PC-9 (cell line): ENCODE data around the gene PIAS1. TPM values are rescaled to one million over a fixed set of nuclear protein-coding genes. Genes with fewer than 3 reads are reported as not detected.

ENCODE experiments used
- BruUV-seq: library from RNA; stranded (reverse); fragments of 400-500 nt; replicated peaks from 2 replicates; lab custom pipeline; 2021; lab: Mats Ljungman, UMichigan
- CTCF ChIA-PET: fragments of 300-600 bp; sonication (Branson Sonifier 250); formaldehyde crosslinking; loops from one replicate; lab custom pipeline; 2022; ENCODE audit warnings: antibody characterized with exemption; lab: Charles Lee
- POLR2A ChIA-PET: fragments of 300-600 bp; sonication (Branson Sonifier 250); formaldehyde crosslinking; loops from one replicate; lab custom pipeline; 2022; ENCODE audit warnings: antibody characterized with exemption; ENCODE audit not compliant: unreplicated experiment; lab: Charles Lee
- DNase-seq, 2 experiments: peaks; one replicate each; pipeline versions ENCODE4 v3.0.0 to v3.0.0-alpha.2; 2015 to 2022; ENCODE audit warnings: mixed read lengths in 1 of 2
- H2AFZ ChIP-seq: fragments of 200-600 bp; sonication (generic); 2 replicates; pipeline ENCODE4 v1.8.1; 2017; ENCODE audit warnings: antibody characterized with exemption
- H3F3A ChIP-seq: fragments of 200-600 bp; sonication (generic); 2 replicates; pipeline ENCODE4 v1.8.1; 2017; ENCODE audit warnings: antibody characterized with exemption, mild to moderate bottlenecking, low read depth; ENCODE audit not compliant: insufficient read depth
- H3K27ac ChIP-seq: fragments of 200-600 bp; sonication (generic); 2 replicates; pipeline ENCODE4 v1.6.1; 2016; ENCODE audit warnings: mixed run types
- H3K27me3 ChIP-seq: fragments of 200-600 bp; sonication (generic); 2 replicates; pipeline ENCODE4 v1.6.1; 2016; ENCODE audit warnings: low read depth, mixed run types; ENCODE audit not compliant: insufficient read depth
- H3K36me3 ChIP-seq: fragments of 200-600 bp; sonication (generic); 2 replicates; pipeline ENCODE4 v1.6.1; 2016; ENCODE audit warnings: low read depth, mixed run types
- H3K4me1 ChIP-seq: fragments of 200-600 bp; sonication (generic); replicated peaks from 2 replicates; pipeline ENCODE4 v1.6.1; 2016; ENCODE audit warnings: mixed run types; ENCODE audit not compliant: insufficient read depth
- H3K4me2 ChIP-seq: fragments of 200-600 bp; sonication (generic); 2 replicates; pipeline ENCODE4 v1.6.1; 2017; ENCODE audit warnings: mixed run types
- H3K4me3 ChIP-seq: fragments of 200-600 bp; sonication (generic); 2 replicates; pipeline ENCODE4 v1.6.1; 2016; ENCODE audit warnings: mixed run types
- H3K79me2 ChIP-seq: fragments of 200-600 bp; sonication (generic); 2 replicates; pipeline ENCODE4 v1.6.1; 2017; ENCODE audit warnings: low read depth, mixed run types
- H3K9me2 ChIP-seq: fragments of 200-600 bp; sonication (generic); 2 replicates; pipeline ENCODE4 v1.8.1; 2017; ENCODE audit warnings: mild to moderate bottlenecking; ENCODE audit not compliant: insufficient read depth
- H3K9me3 ChIP-seq: fragments of 200-600 bp; sonication (generic); 2 replicates; pipeline ENCODE4 v1.8.1; 2016; ENCODE audit warnings: low read depth; ENCODE audit not compliant: insufficient read depth
- H4K20me1 ChIP-seq: fragments of 200-600 bp; sonication (generic); 2 replicates; pipeline ENCODE4 v1.8.1; 2017; ENCODE audit not compliant: insufficient read depth
- EZH2 ChIP-seq: fragments of 200-600 bp; sonication (generic); IDR thresholded peaks from 2 replicates; pipeline ENCODE4 v1.8.0; 2017; ENCODE audit warnings: antibody characterized with exemption, low read depth
- intact Hi-C: fragments of 100-400 bp; cut with micrococcal nuclease; formaldehyde crosslinking; loops from one replicate; pipeline ENCODE4 v1.10.0; 2022; ENCODE audit not compliant: unreplicated experiment
- total RNA-seq: library from RNA; stranded (reverse); gene quantifications from 2 replicates; pipeline ENCODE4 v1.2.3, GENCODE V29; 2021
- TF ChIP-seq, protein P1 (sequence below): fragments of 200-600 bp; sonication (generic); conservative IDR thresholded peaks from 2 replicates; pipeline ENCODE4 v1.6.1; 2017; ENCODE audit warnings: mixed run types, antibody characterized with exemption, mild to moderate bottlenecking, moderate library complexity

The PIAS1 gene
- total RNA-seq, 1 experiment from 2014 or later: 42.5 TPM

DNA sequence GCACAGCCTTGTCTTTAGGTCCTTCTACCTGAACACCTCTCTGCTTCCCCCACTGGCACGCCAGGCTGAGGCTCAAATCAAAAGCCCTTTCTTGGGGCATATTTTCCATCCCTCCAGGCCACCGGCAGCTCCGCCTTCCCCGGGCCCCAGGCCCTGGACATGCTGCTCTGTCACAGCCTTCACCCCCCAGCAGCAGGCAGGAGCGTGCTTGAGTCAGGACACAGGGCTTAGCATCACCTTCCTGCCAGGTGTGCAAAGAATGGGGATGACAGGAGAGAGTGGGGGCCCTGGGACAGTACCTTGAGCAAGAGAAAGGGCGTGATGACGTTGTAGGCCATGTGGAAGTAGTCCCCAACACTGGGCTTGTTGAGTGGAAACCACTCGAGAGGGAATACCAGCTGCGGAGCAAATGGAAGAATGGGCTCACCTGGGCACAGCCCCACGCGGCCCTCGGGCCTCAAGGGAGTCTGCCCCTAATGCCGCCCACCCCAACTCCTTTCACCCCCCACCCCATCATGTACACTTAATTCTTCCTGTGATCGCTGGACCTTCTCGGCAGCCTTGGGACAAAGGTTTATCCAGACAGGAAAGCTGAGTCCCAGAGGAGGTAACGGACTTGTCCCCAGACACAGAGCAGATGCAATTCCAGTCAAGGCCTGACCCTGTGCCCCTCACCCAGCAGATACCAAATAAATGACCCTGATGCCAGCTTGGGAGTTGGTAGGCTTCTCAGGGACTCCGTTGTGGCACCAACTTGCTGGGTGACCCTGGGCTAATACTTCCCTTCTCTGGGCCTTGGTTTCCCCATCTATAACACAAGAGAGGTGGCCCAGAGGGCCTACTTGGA is 160.1 kb downstream of the PIAS1 start:
- DNase-seq: no peak
- no peaks in the 10 kb centered on the region for H3K36me3 ChIP-seq
- intact Hi-C loops: no loop called here

DNA sequence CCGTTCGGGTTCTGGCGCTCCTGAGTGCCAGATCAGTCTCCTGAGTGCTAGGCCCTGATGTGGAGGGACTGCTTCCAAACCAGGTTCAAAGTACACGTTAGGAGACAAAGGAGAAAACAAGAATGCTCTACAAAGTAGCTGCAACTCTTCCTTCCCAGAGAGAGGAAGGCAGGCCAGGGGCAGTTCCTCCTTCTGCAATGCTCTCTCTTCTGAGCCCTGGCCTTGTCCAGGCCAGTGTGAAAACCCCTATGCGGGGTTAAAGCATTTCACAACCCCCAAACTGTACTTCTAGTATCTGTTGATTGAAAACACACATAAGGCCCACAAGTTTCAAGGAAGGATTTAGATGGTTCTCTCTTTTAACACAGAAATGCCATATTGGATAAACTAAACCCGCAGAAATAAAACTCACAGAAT is 160.7 kb downstream of the PIAS1 start:
- no peak for DNase-seq
- Histone ChIP-seq H3K4me3 (no peak overlapping the region), H3K9me2 (no peaks in the 10 kb centered on the region), H3K27me3 (no peaks in the 10 kb centered on the region), H3K9me3 (no peaks in the 10 kb centered on the region), H2AFZ (no peak overlapping the region), H3F3A (no peaks in the 10 kb centered on the region), H3K4me1 (no peaks in the 10 kb centered on the region), H3K36me3 (no peaks in the 10 kb centered on the region), H4K20me1 (no peaks in the 10 kb centered on the region), H3K79me2 (peaks cover 6% of the 10 kb centered on the region; the same call in 1 of the 2 replicates), H3K4me2 (no peak overlapping the region), H3K27ac (no peak overlapping the region)
- intact Hi-C loops: no loop called here
- TF ChIP-seq, protein P1, sequence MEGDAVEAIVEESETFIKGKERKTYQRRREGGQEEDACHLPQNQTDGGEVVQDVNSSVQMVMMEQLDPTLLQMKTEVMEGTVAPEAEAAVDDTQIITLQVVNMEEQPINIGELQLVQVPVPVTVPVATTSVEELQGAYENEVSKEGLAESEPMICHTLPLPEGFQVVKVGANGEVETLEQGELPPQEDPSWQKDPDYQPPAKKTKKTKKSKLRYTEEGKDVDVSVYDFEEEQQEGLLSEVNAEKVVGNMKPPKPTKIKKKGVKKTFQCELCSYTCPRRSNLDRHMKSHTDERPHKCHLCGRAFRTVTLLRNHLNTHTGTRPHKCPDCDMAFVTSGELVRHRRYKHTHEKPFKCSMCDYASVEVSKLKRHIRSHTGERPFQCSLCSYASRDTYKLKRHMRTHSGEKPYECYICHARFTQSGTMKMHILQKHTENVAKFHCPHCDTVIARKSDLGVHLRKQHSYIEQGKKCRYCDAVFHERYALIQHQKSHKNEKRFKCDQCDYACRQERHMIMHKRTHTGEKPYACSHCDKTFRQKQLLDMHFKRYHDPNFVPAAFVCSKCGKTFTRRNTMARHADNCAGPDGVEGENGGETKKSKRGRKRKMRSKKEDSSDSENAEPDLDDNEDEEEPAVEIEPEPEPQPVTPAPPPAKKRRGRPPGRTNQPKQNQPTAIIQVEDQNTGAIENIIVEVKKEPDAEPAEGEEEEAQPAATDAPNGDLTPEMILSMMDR: no peak
- no peak for TF ChIP-seq EZH2
- ChIA-PET POLR2A (no interaction called here), CTCF (no interaction called here)
- no TSS peak for BruUV-seq

More for the DNA sequence above, 160.1 kb downstream of the PIAS1 start:
- Histone ChIP-seq H3K27me3 (no peaks in the 10 kb centered on the region), H2AFZ (no peak overlapping the region), H3K4me2 (no peak overlapping the region), H3F3A (no peaks in the 10 kb centered on the region), H3K9me3 (no peaks in the 10 kb centered on the region), H3K27ac (no peak overlapping the region), H4K20me1 (no peaks in the 10 kb centered on the region), H3K79me2 (peaks cover 6% of the 10 kb centered on the region; the same call in 1 of the 2 replicates), H3K4me1 (no peaks in the 10 kb centered on the region), H3K4me3 (no peak overlapping the region), H3K9me2 (no peaks in the 10 kb centered on the region)
- TF ChIP-seq EZH2: no peak
- TF ChIP-seq, protein P1: no peak
- ChIA-PET POLR2A (no interaction called here), CTCF (no interaction called here)
- BruUV-seq: no TSS peak

DNA sequence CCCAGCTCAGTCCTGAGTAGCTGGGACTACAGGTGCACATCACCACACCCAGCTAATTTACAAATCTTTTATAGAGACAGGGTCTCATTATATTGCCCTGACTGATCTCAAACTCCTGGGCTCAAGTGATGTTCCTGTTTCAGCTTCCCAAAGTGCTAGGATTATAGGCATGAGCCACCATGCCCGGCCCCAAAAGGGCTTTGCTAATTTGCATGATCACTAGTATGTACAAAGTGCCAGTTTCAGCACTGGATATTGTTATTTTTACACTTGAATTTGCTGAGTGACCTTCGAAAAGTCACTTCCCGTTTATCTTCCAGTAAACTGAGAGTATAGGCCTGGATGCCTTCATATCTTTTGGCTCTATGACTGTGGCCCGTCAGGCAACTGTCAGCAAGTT is 163.2 kb downstream of the PIAS1 start:
- no peaks in the 10 kb centered on the region for H4K20me1 ChIP-seq
- no peaks in the 10 kb centered on the region for H3F3A ChIP-seq
- H3K27me3 ChIP-seq: no peaks in the 10 kb centered on the region
- no TSS peak for BruUV-seq
- H3K4me3 ChIP-seq: no peak overlapping the region
- intact Hi-C loops: no loop called here
- no peak for TF ChIP-seq EZH2
- TF ChIP-seq, protein P1: no peak
- no peak for DNase-seq
- CTCF ChIA-PET: no interaction called here
- no peak overlapping the region for H3K4me2 ChIP-seq
- no peaks in the 10 kb centered on the region for H3K9me3 ChIP-seq
- no peaks in the 10 kb centered on the region for H3K4me1 ChIP-seq
- H3K9me2 ChIP-seq: no peaks in the 10 kb centered on the region
- POLR2A ChIA-PET: interaction anchor here (0.6 kb wide), 1 partner anchor 1067 kb away, joined by 7 read pairs; no protein-coding TSS in a partner anchor
- H3K36me3 ChIP-seq: no peaks in the 10 kb centered on the region
- no peak overlapping the region for H2AFZ ChIP-seq
- H3K27ac ChIP-seq: no peak overlapping the region
- peaks cover 6% of the 10 kb centered on the region; the same call in 1 of the 2 replicates for H3K79me2 ChIP-seq
